HUES48 (cell line): Measurements from ENCODE around the gene SLCO3A1.

ENCODE experiments used
- H3K27ac ChIP-seq: one replicate; pipeline ENCODE4 v1.7.0; 2013; ENCODE audit warnings: low read depth, low read length, inconsistent platforms
- H3K27me3 ChIP-seq: 2 replicates; pipeline ENCODE4 v1.6.1; 2013; ENCODE audit warnings: mild to moderate bottlenecking, low read length; ENCODE audit not compliant: control insufficient read depth, insufficient read depth
- H3K36me3 ChIP-seq: 2 replicates; pipeline ENCODE4 v1.6.1; 2013; ENCODE audit warnings: low read length; ENCODE audit not compliant: control insufficient read depth, insufficient read depth
- H3K4me1 ChIP-seq: 2 replicates; pipeline ENCODE4 v1.6.1; 2013; ENCODE audit warnings: mild to moderate bottlenecking, low read length; ENCODE audit not compliant: control insufficient read depth, insufficient read depth
- H3K4me3 ChIP-seq: 2 replicates; pipeline ENCODE4 v1.5.1; 2013; ENCODE audit warnings: mild to moderate bottlenecking, low read depth, low read length
- H3K9ac ChIP-seq: 2 replicates; pipeline ENCODE4 v1.6.1; 2013; ENCODE audit warnings: mild to moderate bottlenecking, low read depth, low read length, moderate library complexity
- H3K9me3 ChIP-seq: 2 replicates; pipeline ENCODE4 v1.6.1; 2013; ENCODE audit warnings: low read length; ENCODE audit not compliant: control insufficient read depth, insufficient read depth

Gene SLCO3A1

DNA sequence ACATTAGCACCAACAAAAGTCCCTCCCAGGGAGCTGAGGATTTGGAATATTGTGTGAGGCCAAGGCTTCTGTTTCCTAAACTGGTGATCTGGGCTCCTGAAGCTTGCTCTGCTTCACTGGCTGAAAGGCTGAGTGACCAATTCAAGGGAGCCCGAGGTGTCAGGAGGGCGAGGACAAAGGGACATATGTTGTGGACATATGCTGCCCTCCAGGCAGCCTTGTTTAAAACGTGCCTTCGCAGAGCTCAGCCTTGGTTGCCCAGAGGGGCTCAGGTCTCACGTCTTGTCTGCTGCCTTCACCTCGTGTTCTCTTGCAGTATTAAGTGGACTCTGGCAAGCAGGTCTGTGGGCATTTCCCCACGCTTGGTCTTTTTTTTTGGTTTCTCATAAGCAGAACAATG, 7.0 kb downstream of the SLCO3A1 start:
- Histone ChIP-seq H3K4me3 (no peak overlapping the region), H3K9ac (no peak overlapping the region), H3K4me1 (peaks cover 12% of the 10 kb centered on the region), H3K36me3 (no peaks in the 10 kb centered on the region), H3K9me3 (no peaks in the 10 kb centered on the region), H3K27me3 (no peaks in the 10 kb centered on the region), H3K27ac (no peak overlapping the region)

DNA sequence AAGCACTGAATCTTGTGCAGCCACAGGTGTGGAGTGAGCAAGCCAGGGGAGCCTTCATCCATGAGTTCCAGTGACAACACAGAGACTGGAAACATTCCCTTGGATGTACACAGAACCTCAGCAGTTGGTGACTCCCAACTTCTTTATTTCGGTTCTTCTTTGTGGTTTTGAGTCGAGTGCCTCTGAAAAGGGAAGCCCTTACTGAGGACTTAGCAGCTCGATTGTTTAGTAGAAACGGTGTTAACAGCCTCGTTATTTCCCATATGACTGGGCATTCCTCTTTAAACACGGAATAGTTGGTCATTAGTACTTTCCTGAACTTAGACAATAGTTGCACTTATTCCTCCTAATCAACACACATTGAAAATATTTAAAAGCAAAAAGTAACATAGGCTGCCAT, 7.7 kb downstream of the SLCO3A1 start:
- Histone ChIP-seq H3K9ac (no peak overlapping the region), H3K36me3 (no peaks in the 10 kb centered on the region), H3K27me3 (no peaks in the 10 kb centered on the region), H3K4me3 (no peak overlapping the region), H3K27ac (no peak overlapping the region), H3K9me3 (no peaks in the 10 kb centered on the region), H3K4me1 (peaks cover 10% of the 10 kb centered on the region)

DNA sequence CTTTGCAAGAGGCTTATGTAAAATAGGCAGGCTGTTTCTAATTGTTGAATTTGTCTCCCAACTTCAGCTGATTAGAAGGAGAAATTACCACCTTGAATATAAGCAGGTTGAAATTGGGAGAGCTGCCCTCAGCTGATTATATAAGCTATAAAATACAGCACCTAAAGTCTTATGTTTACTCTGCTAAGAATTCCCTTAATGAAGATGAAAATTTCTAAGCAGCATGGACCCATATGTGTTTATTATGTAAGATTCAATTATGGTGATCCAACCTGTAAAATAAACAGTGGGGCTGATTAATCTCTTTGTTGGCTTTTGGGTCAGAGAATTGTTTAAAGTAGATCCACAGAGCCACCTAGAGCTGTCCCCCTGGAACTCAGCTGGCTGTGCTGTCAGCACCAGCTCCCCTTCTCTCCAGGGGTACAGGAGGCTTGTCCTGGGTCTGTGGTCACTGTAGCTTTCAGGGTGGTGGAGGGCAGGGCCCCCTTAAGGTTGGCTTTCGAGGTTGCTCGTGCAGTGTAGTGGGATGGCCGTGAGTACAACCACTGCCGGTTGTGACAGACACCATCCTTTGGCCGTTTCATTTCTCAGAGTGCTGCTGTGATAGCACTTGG, 9.5 kb downstream of the SLCO3A1 start:
- Histone ChIP-seq H3K36me3 (no peaks in the 10 kb centered on the region), H3K27ac (no peak overlapping the region), H3K4me1 (peaks cover 17% of the 10 kb centered on the region; the same call in 1 of the 2 replicates), H3K9me3 (no peaks in the 10 kb centered on the region), H3K4me3 (no peak overlapping the region), H3K27me3 (no peaks in the 10 kb centered on the region), H3K9ac (no peak overlapping the region)

DNA sequence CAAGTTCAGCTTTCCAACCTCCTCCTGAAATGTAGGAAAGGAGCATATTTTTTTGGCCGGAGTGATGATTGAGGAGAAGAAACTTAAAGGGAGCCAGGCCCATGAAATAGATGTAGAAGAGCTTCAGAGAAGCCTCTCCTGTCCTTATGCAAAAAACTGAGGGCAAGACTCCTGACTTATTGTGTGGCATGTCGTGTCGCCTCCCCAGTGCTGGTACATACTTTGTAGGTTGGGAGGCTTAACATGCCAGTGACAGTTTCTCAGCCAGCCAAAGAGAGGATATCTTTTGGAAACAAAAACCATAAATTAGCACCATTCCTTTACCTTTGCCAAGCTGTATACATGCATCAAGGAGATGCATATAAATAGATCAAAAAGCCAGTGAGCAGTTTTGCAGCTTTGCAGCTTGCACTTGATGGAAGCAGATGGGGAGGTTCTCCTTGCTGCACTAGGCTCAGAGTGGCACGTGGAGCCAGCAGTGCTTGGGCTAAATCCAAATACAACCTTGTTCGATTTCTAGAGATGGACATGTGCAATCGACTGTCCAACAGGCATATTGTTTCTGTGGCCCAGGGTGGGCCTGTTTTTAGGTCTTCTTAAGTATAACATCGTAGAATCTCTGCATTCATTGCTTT, 10.2 kb downstream of the SLCO3A1 start:
- H3K9me3 ChIP-seq, result no peaks in the 10 kb centered on the region
- no peak overlapping the region for H3K9ac ChIP-seq
- no peaks in the 10 kb centered on the region for H3K36me3 ChIP-seq
- H3K27ac ChIP-seq, result no peak overlapping the region
- no peak overlapping the region for H3K4me3 ChIP-seq
- H3K27me3 ChIP-seq, result no peaks in the 10 kb centered on the region
- H3K4me1 ChIP-seq, result peaks cover 17% of the 10 kb centered on the region; the same call in 1 of the 2 replicates

DNA sequence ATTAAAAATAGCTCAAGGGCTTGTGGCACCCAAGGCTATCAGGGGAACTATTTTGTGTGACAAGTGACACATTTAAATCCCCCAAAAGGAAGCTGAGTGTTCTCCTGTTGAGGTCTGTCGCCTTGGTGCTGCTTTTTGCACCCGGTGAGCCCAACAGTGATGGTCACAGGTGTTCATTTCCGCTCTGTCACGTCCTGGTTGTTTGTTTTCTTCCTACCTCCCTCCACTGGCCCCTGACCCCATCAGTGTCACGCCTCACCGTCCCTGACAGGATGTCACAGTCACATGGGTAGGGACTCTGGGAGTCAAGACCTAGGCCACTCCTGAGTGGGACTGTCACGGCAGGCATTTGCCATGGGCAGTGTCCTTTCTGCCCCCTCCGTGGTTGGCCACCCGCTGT, 11.2 kb downstream of the SLCO3A1 start:
- Histone ChIP-seq H3K27me3 (no peaks in the 10 kb centered on the region), H3K27ac (no peak overlapping the region), H3K36me3 (no peaks in the 10 kb centered on the region), H3K4me3 (no peak overlapping the region), H3K9ac (no peak overlapping the region), H3K4me1 (peaks cover 17% of the 10 kb centered on the region; the same call in 1 of the 2 replicates), H3K9me3 (no peaks in the 10 kb centered on the region)

DNA sequence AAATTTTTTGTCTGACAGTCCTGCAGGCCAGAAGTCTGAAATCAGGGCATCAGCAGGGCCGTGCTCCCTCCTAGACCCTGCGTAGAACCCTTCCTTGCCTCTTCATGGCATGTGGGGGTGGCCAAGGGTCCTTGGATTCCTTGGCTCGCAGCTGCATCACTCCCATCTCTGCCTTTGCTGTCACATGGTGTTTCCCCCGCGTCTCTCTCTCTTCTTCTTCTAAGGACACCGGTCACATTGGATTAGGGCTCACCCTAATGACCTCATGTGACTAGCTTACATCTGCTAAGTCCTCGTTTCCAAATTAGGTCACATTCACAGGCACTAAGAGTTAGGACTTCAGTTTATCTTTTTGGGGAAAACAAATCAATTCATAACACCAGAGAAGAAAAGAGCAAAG, 12.0 kb downstream of the SLCO3A1 start:
- H3K9me3 ChIP-seq, result no peaks in the 10 kb centered on the region
- H3K27me3 ChIP-seq, result no peaks in the 10 kb centered on the region
- peaks cover 17% of the 10 kb centered on the region; the same call in 1 of the 2 replicates for H3K4me1 ChIP-seq
- H3K4me3 ChIP-seq, result no peak overlapping the region
- no peak overlapping the region for H3K27ac ChIP-seq
- no peak overlapping the region for H3K9ac ChIP-seq
- H3K36me3 ChIP-seq, result no peaks in the 10 kb centered on the region

DNA sequence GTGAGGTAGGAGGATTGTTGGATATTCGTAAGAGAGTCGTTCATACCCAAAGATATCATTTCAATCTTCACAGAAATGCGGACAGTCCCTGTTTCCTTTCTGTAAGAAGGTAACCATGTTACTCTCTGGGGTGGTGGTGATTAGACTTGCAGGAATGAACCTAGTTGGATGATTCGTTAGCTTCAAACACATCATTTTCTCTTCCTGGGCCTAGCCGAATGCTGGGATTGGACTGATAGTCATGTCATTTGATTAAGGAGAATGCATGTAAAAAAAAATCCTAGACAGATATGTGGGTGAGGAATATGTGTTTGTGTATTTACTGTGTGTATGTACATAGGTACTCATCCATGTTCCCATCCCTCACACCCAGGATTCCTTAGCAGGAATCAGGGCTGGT, 12.4 kb downstream of the SLCO3A1 start:
- H3K4me1 ChIP-seq, result peaks cover 17% of the 10 kb centered on the region; the same call in 1 of the 2 replicates
- no peaks in the 10 kb centered on the region for H3K9me3 ChIP-seq
- no peaks in the 10 kb centered on the region for H3K36me3 ChIP-seq
- no peak overlapping the region for H3K4me3 ChIP-seq
- H3K27ac ChIP-seq, result no peak overlapping the region
- H3K27me3 ChIP-seq, result no peaks in the 10 kb centered on the region
- no peak overlapping the region for H3K9ac ChIP-seq

DNA sequence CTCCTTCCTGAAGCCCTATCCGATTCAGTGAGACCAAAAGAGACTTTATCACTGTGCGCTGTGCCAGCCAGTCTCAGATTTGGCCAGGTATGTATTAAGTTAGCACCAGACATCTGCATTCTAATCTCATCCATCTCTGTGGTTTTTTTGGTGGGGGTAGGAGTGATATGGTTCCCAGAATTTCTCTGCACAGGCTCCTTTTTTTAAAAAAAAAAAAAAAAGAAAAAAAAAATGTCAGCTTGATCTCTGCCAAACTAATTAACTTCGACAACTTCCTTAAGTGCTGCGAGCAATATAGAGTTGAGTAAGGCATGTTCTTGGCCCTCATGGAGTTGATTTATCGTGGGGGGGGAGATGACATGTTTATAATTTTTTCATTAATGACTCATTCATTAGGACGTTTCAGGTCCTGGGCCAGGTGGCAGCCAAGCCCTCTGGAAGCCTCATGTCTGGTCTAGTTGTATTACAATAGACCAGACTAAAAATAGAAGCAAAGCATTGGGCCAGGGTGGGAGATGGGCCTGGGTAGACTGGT, 12.9 kb downstream of the SLCO3A1 start:
- Histone ChIP-seq H3K4me1 (peaks cover 17% of the 10 kb centered on the region; the same call in 1 of the 2 replicates), H3K27ac (no peak overlapping the region), H3K36me3 (no peaks in the 10 kb centered on the region), H3K27me3 (no peaks in the 10 kb centered on the region), H3K4me3 (no peak overlapping the region), H3K9ac (no peak overlapping the region), H3K9me3 (no peaks in the 10 kb centered on the region)

DNA sequence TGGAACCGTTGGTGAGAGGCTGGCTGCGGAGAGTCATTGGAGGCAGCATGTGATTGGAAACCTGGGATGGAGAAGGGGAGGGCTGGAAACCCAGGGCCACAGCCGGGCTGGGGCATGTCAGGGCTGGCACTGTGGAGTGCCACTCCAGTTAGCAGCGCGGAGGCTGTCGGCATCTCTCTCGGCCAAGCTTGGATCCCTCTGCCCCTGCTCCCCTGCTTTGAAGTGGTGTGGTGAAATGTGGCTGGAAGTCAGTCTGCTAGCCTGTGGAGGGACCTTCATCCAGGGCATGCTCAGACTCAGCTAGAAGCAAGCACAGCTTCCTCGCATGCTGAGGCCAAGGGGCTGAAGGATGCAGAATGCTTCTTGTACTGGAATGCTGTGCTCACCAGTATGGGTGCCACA, 13.5 kb downstream of the SLCO3A1 start:
- Histone ChIP-seq H3K27me3 (no peaks in the 10 kb centered on the region), H3K36me3 (no peaks in the 10 kb centered on the region), H3K4me3 (no peak overlapping the region), H3K27ac (no peak overlapping the region), H3K9ac (no peak overlapping the region), H3K4me1 (peaks cover 17% of the 10 kb centered on the region; the same call in 1 of the 2 replicates), H3K9me3 (no peaks in the 10 kb centered on the region)

DNA sequence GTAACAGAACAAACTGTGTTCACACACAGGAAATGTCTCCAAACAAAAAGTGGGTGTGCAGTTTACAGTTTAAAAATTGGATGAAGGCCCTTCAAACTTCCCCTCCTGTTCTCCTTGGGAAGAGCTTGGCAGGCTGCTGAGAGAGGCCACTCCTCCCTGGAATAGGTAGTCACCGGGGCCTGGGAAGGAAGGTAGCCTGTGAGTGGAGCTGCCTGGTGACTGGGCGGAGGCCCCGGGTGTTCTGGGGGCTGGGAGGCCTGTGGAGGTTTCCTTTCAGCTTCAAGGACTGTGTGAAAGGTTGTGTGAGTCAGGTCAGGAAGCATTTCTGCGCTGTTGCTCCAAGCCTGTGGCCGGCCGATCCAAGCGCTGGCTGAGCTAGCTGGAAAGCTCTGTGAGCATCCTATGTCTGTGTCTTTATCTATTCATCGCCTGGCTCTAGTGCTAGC, 14.1 kb downstream of the SLCO3A1 start:
- no peaks in the 10 kb centered on the region for H3K36me3 ChIP-seq
- no peak overlapping the region for H3K4me3 ChIP-seq
- H3K4me1 ChIP-seq, result peaks cover 17% of the 10 kb centered on the region; the same call in 1 of the 2 replicates
- no peaks in the 10 kb centered on the region for H3K27me3 ChIP-seq
- H3K27ac ChIP-seq, result no peak overlapping the region
- H3K9me3 ChIP-seq, result no peaks in the 10 kb centered on the region
- no peak overlapping the region for H3K9ac ChIP-seq

DNA sequence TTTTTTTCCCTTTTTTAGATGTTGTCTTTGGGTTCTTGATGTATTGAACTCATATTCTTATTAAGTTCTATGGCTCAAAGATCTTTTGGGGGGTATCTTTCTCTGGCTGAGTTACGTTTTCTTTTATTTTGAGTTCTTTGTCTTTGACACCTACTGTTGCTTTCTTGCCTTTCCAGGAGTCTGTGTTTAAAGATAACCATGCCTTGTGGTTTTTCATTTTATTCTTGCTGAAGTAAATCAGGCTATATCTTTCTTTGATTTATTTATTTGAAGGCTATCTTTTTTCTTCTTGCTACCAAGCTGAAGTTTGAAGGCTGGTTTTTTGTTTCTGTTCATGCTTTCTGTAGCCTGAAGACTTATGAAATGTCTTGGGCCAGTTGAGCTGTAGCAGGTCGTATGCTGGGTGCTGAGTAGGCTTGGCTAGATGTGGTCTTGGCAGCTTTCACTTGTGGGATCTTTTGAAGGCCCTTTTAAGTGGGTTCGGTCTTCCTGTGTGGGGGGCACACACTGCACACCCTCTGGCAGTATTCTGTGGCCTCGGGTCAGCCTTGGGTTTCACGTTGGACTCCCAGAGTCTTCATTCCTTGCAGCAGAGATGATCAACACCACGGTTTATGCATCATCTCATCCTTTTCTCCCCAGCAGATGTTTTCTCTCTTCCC, 17.5 kb downstream of the SLCO3A1 start:
- no peaks in the 10 kb centered on the region for H3K36me3 ChIP-seq
- no peak overlapping the region for H3K9ac ChIP-seq
- H3K27me3 ChIP-seq, result no peaks in the 10 kb centered on the region
- peaks cover 10% of the 10 kb centered on the region; the same call in 1 of the 2 replicates for H3K4me1 ChIP-seq
- H3K4me3 ChIP-seq, result no peak overlapping the region
- no peaks in the 10 kb centered on the region for H3K9me3 ChIP-seq
- H3K27ac ChIP-seq, result no peak overlapping the region
